Spleen (tissue), 11 donors: ENCODE measurements around the gene MT1B. TPM values are rescaled to one million over a fixed set of nuclear protein-coding genes. Genes with fewer than 3 reads are reported as not detected.

ENCODE experiments used
- DNase-seq: peaks from one replicate; pipeline ENCODE4 v3.0.0-alpha.2; 2020
- H3K27ac ChIP-seq, 8 donors: fragments of 200-600 bp; sonication (generic) in 7 of 8; 1 replicate in 4 of 8; 2 replicates in 4 of 8; pipeline versions ENCODE4 v1.5.0 to v1.8.0; 2016 to 2021; ENCODE audit warnings: inconsistent platforms in 4 of 8, mild to moderate bottlenecking in 4 of 8, moderate library complexity in 1 of 8
- H3K27me3 ChIP-seq, 7 donors: fragments of 200-600 bp; sonication (generic) in 6 of 7; replicated peaks in 1 of 7; 1 replicate in 4 of 7; 2 replicates in 3 of 7; pipeline versions ENCODE4 v1.5.0 to v1.8.0; 2016 to 2021; ENCODE audit warnings: inconsistent platforms in 3 of 7, mild to moderate bottlenecking in 1 of 7
- H3K36me3 ChIP-seq, 6 donors: fragments of 200-600 bp; sonication (generic) in 5 of 6; 1 replicate in 4 of 6; 2 replicates in 2 of 6; pipeline versions ENCODE4 v1.5.0 to v1.8.0; 2016 to 2021; ENCODE audit warnings: inconsistent platforms in 2 of 6
- H3K4me1 ChIP-seq, 6 donors: fragments of 200-600 bp; sonication (generic) in 5 of 6; 1 replicate in 3 of 6; 2 replicates in 3 of 6; pipeline versions ENCODE4 v1.5.0 to v1.8.0; 2016 to 2021; ENCODE audit warnings: inconsistent platforms in 3 of 6
- H3K4me3 ChIP-seq, 8 donors: fragments of 200-600 bp; sonication (generic) in 7 of 8; 1 replicate in 4 of 8; 2 replicates in 4 of 8; pipeline versions ENCODE4 v1.5.0 to v1.8.0; 2016 to 2021; ENCODE audit warnings: inconsistent platforms in 4 of 8, mild to moderate bottlenecking in 4 of 8, moderate library complexity in 2 of 8
- H3K9me3 ChIP-seq, 8 donors: fragments of 200-600 bp; sonication (generic) in 7 of 8; 1 replicate in 4 of 8; 2 replicates in 4 of 8; pipeline versions ENCODE4 v1.5.0 to v1.8.0; 2016 to 2021; ENCODE audit warnings: inconsistent platforms in 4 of 8
- POLR2A ChIP-seq, 3 donors: fragments of 450-650 bp; IDR thresholded peaks; one replicate each; pipeline ENCODE4 v1.5.1; 2017; ENCODE audit warnings: antibody characterized with exemption in 3 of 3, mild to moderate bottlenecking in 1 of 3
- POLR2AphosphoS5 ChIP-seq, 3 donors: sonication (generic); formaldehyde crosslinking; IDR thresholded peaks; one replicate each; pipeline ENCODE4 v1.5.1; 2017; ENCODE audit warnings: antibody characterized with exemption in 3 of 3
- WGBS, 5 donors: extraction: QIAGEN DNeasy Blood & Tissue Kit in 3 of 5; methylation state at CpG; one replicate each; pipeline versions ENCODE4 v1.1.5 to v1.1.7; 2013 to 2018; 5-methylcytosine and 5-hydroxymethylcytosine counted together
- intact Hi-C: fragments of 100-400 bp; cut with DNase I; formaldehyde crosslinking; loops from one replicate; pipeline ENCODE4 v1.15.0; 2023; ENCODE audit warnings: low total_unique reads
- polyA plus RNA-seq, 3 donors: library from polyadenylated mRNA; stranded (reverse); fragments of 200-250 nt; gene quantifications; one replicate each; pipeline ENCODE4 v1.2.1, GENCODE V29; 2013
- total RNA-seq, 7 donors: library from RNA; depleted of rRNA in 3 of 7; stranded (reverse); fragments of >200 nt in 3 of 7; fragmentation: NEBNext Ultra II Directional in 4 of 7; extraction: Animal tissue kit (Norgen Biotek cat#: 25700) in 4 of 7; gene quantifications; one replicate each; pipeline versions ENCODE4 v1.1.0 to v1.2.1, GENCODE V29; 2016 to 2021
- TF ChIP-seq, protein P1 (sequence below), 11 experiments: fragments of 200-600 bp in 7 of 11; fragments of 450-650 bp in 4 of 11; sonication (generic) in 4 of 11; IDR thresholded peaks in 8 of 11; conservative IDR thresholded peaks in 3 of 11; 1 replicate in 7 of 11; 2 replicates in 4 of 11; pipeline versions ENCODE4 v1.4.0 to v1.8.0; 2016 to 2021; ENCODE audit warnings: antibody characterized with exemption in 11 of 11, inconsistent platforms in 4 of 11, mild to moderate bottlenecking in 1 of 11
- donor health status: healthy with polysubstance abuse.
- donor health status: DM: no; HTN: no; CAD: no; lungs with moderate emphysema.
- donor health status: DM: no; HTN: no; CAD: no.
- donor health status: Bipolar disorder and iron deficiency.
- donor health status: healthy.
- donor health status: DM: no; HTN: no; CAD: no.
- donor health status: DM: yes; HTN: yes; CAD: no.

MT1B gene
- total and polyA plus RNA-seq, 10 donors, result not detected

DNA sequence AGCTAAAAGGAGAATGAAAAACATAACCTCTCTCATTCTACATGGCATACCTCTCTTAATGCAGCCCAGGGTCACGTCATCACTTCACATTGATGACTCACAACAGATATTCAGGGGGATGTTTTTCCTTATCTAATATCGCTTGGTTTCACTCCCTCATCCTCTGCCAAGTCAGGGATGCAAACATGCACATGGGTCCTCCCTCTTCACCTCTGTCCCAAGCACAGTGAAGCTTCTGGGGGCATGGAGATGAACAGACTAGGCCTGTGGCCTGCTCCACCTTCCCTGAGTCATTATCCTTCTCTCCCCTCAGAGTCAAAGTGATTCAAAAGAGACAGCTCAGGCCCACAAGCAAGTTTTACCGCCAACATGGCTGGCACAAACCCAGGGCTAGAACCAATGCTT is 45.6 kb upstream of the MT1B start:
- Histone ChIP-seq H3K27ac (peak overlapping the region; percentile 75 to 96 (median 89)), H3K4me3 (no peak overlapping the region), H3K9me3 (no peaks in the 10 kb centered on the region), H3K27me3 (peaks cover 0 to 4% (median 0%) of the 10 kb centered on the region in 7 donors), H3K4me1 (peaks cover 22 to 64% (median 43%) of the 10 kb centered on the region in 6 donors), H3K36me3 (no peaks in the 10 kb centered on the region)
- intact Hi-C loops, result loop anchor here (10.0 kb wide), 2 partner anchors 79 to 91 kb away; partner anchors contain the start of gene MT1X
- no peak for TF ChIP-seq POLR2A (IDR thresholded peaks at IDR 0.05)
- TF ChIP-seq, protein P1, sequence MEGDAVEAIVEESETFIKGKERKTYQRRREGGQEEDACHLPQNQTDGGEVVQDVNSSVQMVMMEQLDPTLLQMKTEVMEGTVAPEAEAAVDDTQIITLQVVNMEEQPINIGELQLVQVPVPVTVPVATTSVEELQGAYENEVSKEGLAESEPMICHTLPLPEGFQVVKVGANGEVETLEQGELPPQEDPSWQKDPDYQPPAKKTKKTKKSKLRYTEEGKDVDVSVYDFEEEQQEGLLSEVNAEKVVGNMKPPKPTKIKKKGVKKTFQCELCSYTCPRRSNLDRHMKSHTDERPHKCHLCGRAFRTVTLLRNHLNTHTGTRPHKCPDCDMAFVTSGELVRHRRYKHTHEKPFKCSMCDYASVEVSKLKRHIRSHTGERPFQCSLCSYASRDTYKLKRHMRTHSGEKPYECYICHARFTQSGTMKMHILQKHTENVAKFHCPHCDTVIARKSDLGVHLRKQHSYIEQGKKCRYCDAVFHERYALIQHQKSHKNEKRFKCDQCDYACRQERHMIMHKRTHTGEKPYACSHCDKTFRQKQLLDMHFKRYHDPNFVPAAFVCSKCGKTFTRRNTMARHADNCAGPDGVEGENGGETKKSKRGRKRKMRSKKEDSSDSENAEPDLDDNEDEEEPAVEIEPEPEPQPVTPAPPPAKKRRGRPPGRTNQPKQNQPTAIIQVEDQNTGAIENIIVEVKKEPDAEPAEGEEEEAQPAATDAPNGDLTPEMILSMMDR (IDR thresholded peaks at IDR 0.05 in 8 of 11, conservative IDR thresholded peaks at IDR 0.05 in 3 of 11), result no peak
- TF ChIP-seq POLR2AphosphoS5 (IDR thresholded peaks at IDR 0.05), result no peak
- no peak for DNase-seq
- 62 to 91% (median 83%) methylated on average over 3 of the region's 3 CpGs for WGBS, 5 donors

DNA sequence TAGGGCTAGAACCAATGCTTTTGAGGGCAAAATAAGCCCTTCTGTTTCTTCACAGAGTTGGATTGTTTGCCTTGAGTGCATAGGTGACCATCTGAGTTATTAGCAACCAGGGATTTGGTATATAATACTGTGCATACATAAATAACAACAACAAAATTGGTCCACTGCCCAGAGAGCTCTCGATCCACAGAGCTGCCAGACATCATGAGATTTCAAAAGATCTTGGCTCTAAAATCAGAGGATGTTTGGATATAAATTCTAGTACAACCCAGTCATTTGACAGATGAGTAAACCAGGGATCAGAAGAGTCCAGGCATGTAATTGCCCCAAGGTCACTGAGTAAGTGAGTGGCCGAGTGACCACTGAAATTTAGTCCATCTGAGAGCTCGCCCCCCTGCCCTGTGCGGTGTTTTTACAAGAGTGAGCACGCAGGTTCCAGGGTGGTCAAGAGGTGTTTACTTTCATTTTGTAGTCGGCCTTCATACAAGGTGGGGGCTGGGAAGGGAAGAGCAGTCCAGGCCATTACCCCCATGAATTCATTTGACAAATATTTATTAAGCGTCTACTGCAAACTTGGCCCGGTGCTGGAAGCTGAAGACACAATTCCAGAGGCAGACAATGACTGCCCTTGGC is 45.1 kb upstream of the MT1B start:
- DNase-seq, result no peak
- Histone ChIP-seq H3K27me3 (no peaks in the 10 kb centered on the region), H3K4me1 (peaks cover 24 to 69% (median 46%) of the 10 kb centered on the region in 6 donors), H3K4me3 (no peak overlapping the region), H3K9me3 (no peaks in the 10 kb centered on the region), H3K27ac (peak overlapping the region; percentile 75 to 96 (median 89)), H3K36me3 (no peaks in the 10 kb centered on the region)
- no peak for TF ChIP-seq POLR2A (IDR thresholded peaks at IDR 0.05)
- TF ChIP-seq, protein P1 (IDR thresholded peaks at IDR 0.05 in 8 of 11, conservative IDR thresholded peaks at IDR 0.05 in 3 of 11), result no peak
- TF ChIP-seq POLR2AphosphoS5 (IDR thresholded peaks at IDR 0.05), result no peak
- intact Hi-C loops, result loop anchor here (10.0 kb wide), 2 partner anchors 78 to 92 kb away; partner anchors contain the start of gene MT1X
- 43 to 74% (median 67%) methylated on average over 8 of the region's 8 CpGs for WGBS, 5 donors

DNA sequence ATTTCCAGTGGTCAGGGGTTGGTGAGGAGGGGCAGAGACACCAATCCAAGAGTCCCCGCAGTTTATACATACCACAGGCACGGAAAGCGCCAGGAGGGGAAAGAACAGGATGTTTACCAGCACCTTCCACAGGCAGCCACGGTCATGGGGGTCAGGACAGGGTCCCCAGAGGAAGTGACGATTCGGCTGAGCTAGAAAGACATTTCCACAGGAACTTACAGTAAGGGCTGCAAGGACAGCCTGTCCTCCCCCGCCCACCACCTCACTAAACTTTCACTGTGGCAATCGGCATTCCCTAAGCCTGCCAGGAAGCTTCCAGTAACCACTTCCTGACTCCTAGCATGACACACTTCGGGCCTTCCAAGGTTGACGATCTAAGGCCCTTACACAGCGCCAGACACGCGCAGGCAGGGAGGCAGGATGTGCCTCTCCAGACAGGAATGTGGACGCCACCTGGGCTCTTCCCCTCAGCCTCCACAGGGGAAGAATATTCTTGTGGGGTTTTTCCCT is 44.5 kb upstream of the MT1B start:
- 39 to 58% (median 43%) methylated on average over 14 of the region's 14 CpGs for WGBS, 5 donors
- intact Hi-C loops, result loop anchor here (10.0 kb wide), 2 partner anchors 78 to 92 kb away; partner anchors contain the start of gene MT1X
- H3K27ac ChIP-seq, result peak overlapping the region; percentile 78 to 96 (median 89)
- H3K36me3 ChIP-seq, result no peaks in the 10 kb centered on the region
- H3K4me1 ChIP-seq, result peaks cover 24 to 72% (median 47%) of the 10 kb centered on the region in 6 donors
- no peaks in the 10 kb centered on the region for H3K9me3 ChIP-seq
- H3K27me3 ChIP-seq, result no peaks in the 10 kb centered on the region
- TF ChIP-seq, protein P1 (IDR thresholded peaks at IDR 0.05 in 8 of 11, conservative IDR thresholded peaks at IDR 0.05 in 3 of 11), result no peak
- TF ChIP-seq POLR2AphosphoS5 (IDR thresholded peaks at IDR 0.05) (peak; percentile 65 to 94 (median 92)), POLR2A (IDR thresholded peaks at IDR 0.05) (peak in 1 of 3 donors; percentile 43)
- peak; percentile 89 for DNase-seq
- no peak overlapping the region for H3K4me3 ChIP-seq

DNA sequence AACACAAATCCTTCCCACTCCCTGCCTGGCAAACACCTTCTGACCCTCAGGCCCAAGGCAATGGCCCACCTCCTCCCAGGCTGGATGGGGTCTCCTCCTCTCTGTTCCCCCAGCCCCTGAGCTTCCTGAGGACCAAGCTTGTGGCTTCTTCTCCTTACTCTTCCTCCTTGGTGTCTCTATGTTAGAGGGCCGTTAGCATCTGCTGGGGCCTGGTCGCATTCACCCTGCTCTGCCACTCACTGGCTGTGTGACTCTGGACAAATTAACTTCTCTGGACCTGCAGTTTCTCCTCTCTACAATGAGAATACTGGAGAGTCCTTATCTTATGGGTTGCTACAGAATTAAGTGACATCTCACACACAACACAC is 44.0 kb upstream of the MT1B start:
- Histone ChIP-seq H3K27me3 (no peaks in the 10 kb centered on the region), H3K4me3 (peak overlapping the region in 4 of 8 donors; percentile 57 to 75 (median 66)), H3K9me3 (no peaks in the 10 kb centered on the region), H3K27ac (peak overlapping the region; percentile 78 to 96 (median 89)), H3K4me1 (peaks cover 24 to 72% (median 47%) of the 10 kb centered on the region in 6 donors), H3K36me3 (no peaks in the 10 kb centered on the region)
- TF ChIP-seq POLR2A (IDR thresholded peaks at IDR 0.05) (no peak), POLR2AphosphoS5 (IDR thresholded peaks at IDR 0.05) (no peak)
- intact Hi-C loops, result loop anchor here (10.0 kb wide), 2 partner anchors 77 to 93 kb away; partner anchors contain the start of gene MT1X
- 47 to 68% (median 61%) methylated on average over 2 of the region's 2 CpGs for WGBS, 5 donors
- no peak for DNase-seq
